Neutrophil (primary cell): ENCODE measurements around the gene ABI2.

Source experiments
- H3K27ac ChIP-seq: fragments of 200-600 bp; sonication (generic); 2 replicates; pipeline ENCODE4 v1.5.1; 2016; ENCODE audit warnings: mild to moderate bottlenecking, moderate library complexity
- H3K27me3 ChIP-seq: fragments of 200-600 bp; sonication (generic); 2 replicates; pipeline ENCODE4 v1.6.0; 2016; ENCODE audit warnings: mild to moderate bottlenecking
- H3K36me3 ChIP-seq: fragments of 200-600 bp; sonication (generic); 2 replicates; pipeline ENCODE4 v1.5.1; 2017
- H3K4me1 ChIP-seq, 2 experiments: fragments of 200-600 bp in 1 of 2; sonication (generic) in 1 of 2; 1 replicate in 1 of 2; 2 replicates in 1 of 2; pipeline versions ENCODE4 v1.5.1 to v1.6.1; 2013 to 2016; ENCODE audit warnings: low read depth in 1 of 2, low read length in 1 of 2, mild to moderate bottlenecking in 1 of 2, moderate library complexity in 1 of 2; ENCODE audit not compliant: control insufficient read depth in 1 of 2, insufficient read depth in 1 of 2
- H3K4me3 ChIP-seq, 2 experiments: fragments of 200-600 bp in 1 of 2; sonication (generic) in 1 of 2; 1 replicate in 1 of 2; 2 replicates in 1 of 2; pipeline ENCODE4 v1.5.1; 2013 to 2016; ENCODE audit warnings: low read depth in 1 of 2, low read length in 1 of 2, mild to moderate bottlenecking in 1 of 2, moderate library complexity in 1 of 2
- H3K9me3 ChIP-seq: fragments of 200-600 bp; sonication (generic); 2 replicates; pipeline ENCODE4 v1.5.1; 2016
- TF ChIP-seq, protein P1 (sequence below): fragments of 200-600 bp; sonication (generic); IDR thresholded peaks from 2 replicates; pipeline ENCODE4 v1.5.1; 2016; ENCODE audit warnings: antibody characterized with exemption

Gene ABI2

DNA sequence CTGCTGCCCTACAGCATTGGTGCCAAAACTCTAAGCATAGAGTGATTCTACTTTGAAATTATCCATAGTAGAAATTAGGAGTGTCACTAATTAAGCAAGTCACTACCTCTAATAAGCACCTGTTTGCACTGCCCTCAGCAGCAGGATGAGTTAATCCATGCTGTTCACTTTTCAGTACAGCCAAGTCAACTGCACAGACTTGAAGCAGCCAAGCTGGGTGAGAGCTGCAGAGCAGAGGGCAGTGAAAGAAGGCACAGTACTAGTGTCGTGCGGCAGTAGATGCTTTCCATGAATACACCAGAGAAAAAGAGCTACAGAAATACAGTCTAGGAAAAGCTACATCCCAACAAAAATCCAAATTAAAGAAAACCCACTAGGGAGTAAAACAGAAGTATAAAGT, 108.3 kb downstream of the ABI2 start:
- H3K27ac ChIP-seq = no peak overlapping the region
- H3K9me3 ChIP-seq = no peaks in the 10 kb centered on the region
- H3K27me3 ChIP-seq = no peaks in the 10 kb centered on the region
- H3K36me3 ChIP-seq = no peaks in the 10 kb centered on the region
- no peaks in the 10 kb centered on the region for H3K4me1 ChIP-seq
- no peak overlapping the region for H3K4me3 ChIP-seq
- TF ChIP-seq, protein P1, sequence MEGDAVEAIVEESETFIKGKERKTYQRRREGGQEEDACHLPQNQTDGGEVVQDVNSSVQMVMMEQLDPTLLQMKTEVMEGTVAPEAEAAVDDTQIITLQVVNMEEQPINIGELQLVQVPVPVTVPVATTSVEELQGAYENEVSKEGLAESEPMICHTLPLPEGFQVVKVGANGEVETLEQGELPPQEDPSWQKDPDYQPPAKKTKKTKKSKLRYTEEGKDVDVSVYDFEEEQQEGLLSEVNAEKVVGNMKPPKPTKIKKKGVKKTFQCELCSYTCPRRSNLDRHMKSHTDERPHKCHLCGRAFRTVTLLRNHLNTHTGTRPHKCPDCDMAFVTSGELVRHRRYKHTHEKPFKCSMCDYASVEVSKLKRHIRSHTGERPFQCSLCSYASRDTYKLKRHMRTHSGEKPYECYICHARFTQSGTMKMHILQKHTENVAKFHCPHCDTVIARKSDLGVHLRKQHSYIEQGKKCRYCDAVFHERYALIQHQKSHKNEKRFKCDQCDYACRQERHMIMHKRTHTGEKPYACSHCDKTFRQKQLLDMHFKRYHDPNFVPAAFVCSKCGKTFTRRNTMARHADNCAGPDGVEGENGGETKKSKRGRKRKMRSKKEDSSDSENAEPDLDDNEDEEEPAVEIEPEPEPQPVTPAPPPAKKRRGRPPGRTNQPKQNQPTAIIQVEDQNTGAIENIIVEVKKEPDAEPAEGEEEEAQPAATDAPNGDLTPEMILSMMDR = no peak

DNA sequence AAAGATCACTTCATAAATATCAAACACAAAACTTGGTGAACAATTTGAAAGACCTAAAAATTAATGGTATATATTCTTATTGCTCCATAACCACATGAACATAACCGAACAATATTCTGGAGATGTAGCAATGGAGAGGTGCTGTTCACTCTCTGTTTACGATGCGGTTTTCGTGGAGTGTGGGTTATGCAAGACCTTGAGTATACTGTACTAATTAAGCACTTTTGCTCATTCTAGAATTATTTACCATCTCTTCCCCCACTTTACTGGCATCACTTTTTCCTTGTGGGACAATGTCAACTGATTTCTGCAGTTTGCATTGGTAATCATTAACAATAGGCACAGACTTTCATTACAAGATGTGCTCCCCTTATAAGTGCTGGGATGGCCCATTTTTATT, 109.3 kb downstream of the ABI2 start:
- Histone ChIP-seq H3K4me3 (no peak overlapping the region), H3K27me3 (no peaks in the 10 kb centered on the region), H3K27ac (no peak overlapping the region), H3K4me1 (no peaks in the 10 kb centered on the region), H3K36me3 (no peaks in the 10 kb centered on the region), H3K9me3 (no peaks in the 10 kb centered on the region)
- TF ChIP-seq, protein P1 = no peak

DNA sequence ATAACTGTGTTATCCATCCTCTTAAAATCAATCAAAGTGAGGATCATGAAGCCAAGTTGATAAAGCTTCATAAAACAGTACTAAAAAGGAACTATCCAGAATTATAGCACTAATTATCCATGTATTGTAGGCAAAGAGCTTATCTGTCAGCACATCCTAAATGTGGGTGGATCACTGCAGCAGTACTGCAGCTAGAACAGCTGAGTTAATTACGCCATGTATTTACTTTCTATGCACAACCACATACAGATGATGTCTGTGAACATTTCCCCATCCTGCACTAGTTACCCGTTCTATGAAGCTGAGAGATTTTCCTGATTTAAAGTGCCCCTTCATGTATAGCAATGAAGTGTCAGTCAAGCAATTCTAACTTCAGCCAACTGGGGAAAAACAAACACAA, 110.3 kb downstream of the ABI2 start:
- Histone ChIP-seq H3K27ac (no peak overlapping the region), H3K36me3 (no peaks in the 10 kb centered on the region)

DNA sequence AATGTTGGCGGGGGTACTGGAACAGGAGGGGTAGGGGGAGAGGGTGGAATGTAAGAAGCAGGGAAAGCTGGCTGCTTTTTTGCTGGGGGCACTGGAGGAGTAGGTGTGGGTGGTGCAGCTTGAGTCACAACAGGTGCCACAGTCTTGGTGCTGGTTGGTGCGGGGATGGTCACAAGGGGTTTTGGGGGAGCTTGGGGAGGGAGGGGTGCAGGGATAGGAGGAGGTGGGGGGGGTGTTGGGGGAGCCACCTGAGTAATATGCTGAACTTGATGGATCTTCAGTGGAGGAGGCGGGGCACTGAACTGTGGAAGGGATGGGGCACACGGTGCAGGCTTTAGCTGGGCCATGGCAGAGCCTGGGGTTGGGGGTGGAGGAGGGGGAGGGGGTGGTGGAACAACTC, 112.5 kb downstream of the ABI2 start:
- Histone ChIP-seq H3K4me1 (no peaks in the 10 kb centered on the region), H3K4me3 (no peak overlapping the region), H3K27me3 (no peaks in the 10 kb centered on the region), H3K9me3 (no peaks in the 10 kb centered on the region), H3K36me3 (no peaks in the 10 kb centered on the region), H3K27ac (no peak overlapping the region)
- TF ChIP-seq, protein P1 = no peak

More for the DNA sequence above, 110.3 kb downstream of the ABI2 start:
- TF ChIP-seq, protein P1 = no peak
- Histone ChIP-seq H3K9me3 (no peaks in the 10 kb centered on the region), H3K4me3 (no peak overlapping the region), H3K4me1 (no peaks in the 10 kb centered on the region), H3K27me3 (no peaks in the 10 kb centered on the region)

DNA sequence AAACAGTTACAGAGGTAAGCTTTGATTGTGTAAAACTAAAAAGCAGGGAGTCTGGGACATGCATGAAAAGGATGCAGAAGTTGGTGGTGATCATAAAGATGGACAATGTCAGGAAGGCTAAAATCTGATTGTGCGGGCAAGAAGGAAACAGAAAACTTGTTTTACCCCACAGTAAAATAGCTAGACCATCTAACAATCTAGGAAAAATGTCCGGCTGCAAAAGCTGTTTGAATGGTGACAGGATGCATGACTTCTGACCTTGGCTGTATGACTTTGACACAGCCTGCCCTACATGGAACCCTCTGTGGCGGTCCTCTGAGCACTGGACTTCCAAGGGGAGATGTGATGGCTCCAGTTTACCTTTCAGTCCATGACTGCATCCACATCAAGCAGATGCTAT, 113.3 kb downstream of the ABI2 start:
- Histone ChIP-seq H3K4me1 (no peaks in the 10 kb centered on the region), H3K27ac (no peak overlapping the region), H3K4me3 (no peak overlapping the region), H3K27me3 (no peaks in the 10 kb centered on the region), H3K36me3 (no peaks in the 10 kb centered on the region), H3K9me3 (no peaks in the 10 kb centered on the region)
- TF ChIP-seq, protein P1 = no peak

DNA sequence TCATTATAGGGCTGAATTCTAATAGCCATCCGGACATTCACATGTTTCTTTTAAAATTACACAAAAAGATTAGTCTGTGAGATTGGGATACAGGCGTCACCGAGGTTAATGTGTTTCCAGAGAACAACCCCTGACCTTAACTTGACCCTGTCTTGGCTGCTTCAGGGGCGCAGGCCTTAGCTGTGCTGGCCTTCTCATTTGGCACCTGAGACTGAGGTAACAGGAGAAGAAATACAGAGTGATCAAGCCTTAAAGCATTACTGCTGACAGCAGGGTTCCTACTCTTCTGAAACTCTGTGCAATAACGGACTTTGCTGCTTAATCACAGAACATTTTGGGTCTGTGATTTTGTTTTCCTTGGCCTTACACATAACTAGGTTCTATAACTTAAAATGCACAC, 114.3 kb downstream of the ABI2 start:
- H3K36me3 ChIP-seq = no peaks in the 10 kb centered on the region
- H3K27ac ChIP-seq = no peak overlapping the region
- TF ChIP-seq, protein P1 = no peak
- H3K4me1 ChIP-seq = no peaks in the 10 kb centered on the region
- no peak overlapping the region for H3K4me3 ChIP-seq
- H3K27me3 ChIP-seq = no peaks in the 10 kb centered on the region
- no peaks in the 10 kb centered on the region for H3K9me3 ChIP-seq
